Loucy (cell line): ENCODE results near the gene POU3F1.

Experiments used
- H2AFZ ChIP-seq: fragments of 200-600 bp; sonication (generic); 2 replicates; pipeline ENCODE4 v1.6.0; 2016; ENCODE audit warnings: antibody characterized with exemption, mild to moderate bottlenecking, low read length, moderate library complexity
- H3F3A ChIP-seq: fragments of 200-600 bp; 2 replicates; pipeline ENCODE4 v1.6.0; 2016; ENCODE audit warnings: antibody characterized with exemption, low read depth, mild to moderate bottlenecking
- H3K27me3 ChIP-seq: fragments of 200-600 bp; sonication (generic); 2 replicates; pipeline ENCODE4 v1.6.1; 2014; ENCODE audit warnings: low read length, mild to moderate bottlenecking; ENCODE audit not compliant: insufficient read depth, poor library complexity, severe bottlenecking
- H3K36me3 ChIP-seq: fragments of 200-600 bp; sonication (generic); 2 replicates; pipeline ENCODE4 v1.6.1; 2016; ENCODE audit warnings: low read length; ENCODE audit not compliant: insufficient read depth
- H3K4me1 ChIP-seq: fragments of 200-600 bp; sonication (generic); 2 replicates; pipeline ENCODE4 v1.5.1; 2014; ENCODE audit warnings: low read length, mild to moderate bottlenecking; ENCODE audit not compliant: insufficient read depth, poor library complexity, severe bottlenecking
- H3K4me2 ChIP-seq: fragments of 200-600 bp; sonication (generic); 2 replicates; pipeline ENCODE4 v1.6.0; 2014; ENCODE audit warnings: antibody characterized with exemption, low read length, low read depth, mild to moderate bottlenecking; ENCODE audit not compliant: poor library complexity, severe bottlenecking
- H3K4me3 ChIP-seq: fragments of 200-600 bp; sonication (generic); 2 replicates; pipeline ENCODE4 v1.5.1; 2014; ENCODE audit warnings: low read length, mild to moderate bottlenecking, mixed read lengths; ENCODE audit not compliant: poor library complexity, severe bottlenecking
- H3K79me2 ChIP-seq: fragments of 200-600 bp; sonication (generic); 2 replicates; pipeline ENCODE4 v1.6.1; 2014; ENCODE audit warnings: low read length; ENCODE audit not compliant: insufficient read depth
- H3K9ac ChIP-seq: fragments of 200-600 bp; sonication (generic); 2 replicates; pipeline ENCODE4 v1.6.0; 2014; ENCODE audit warnings: mild to moderate bottlenecking, low read depth, low read length, moderate library complexity; ENCODE audit not compliant: poor library complexity, severe bottlenecking
- H3K9me2 ChIP-seq: fragments of 200-600 bp; sonication (generic); replicated peaks from 2 replicates; pipeline ENCODE4 v1.6.1; 2016; ENCODE audit warnings: low read depth, low read length, mixed read lengths
- H3K9me3 ChIP-seq: fragments of 200-600 bp; sonication (generic); 2 replicates; pipeline ENCODE4 v1.6.1; 2014; ENCODE audit warnings: mild to moderate bottlenecking, antibody characterized with exemption, low read length, low read depth; ENCODE audit not compliant: insufficient read depth
- H4K20me1 ChIP-seq: fragments of 200-600 bp; sonication (generic); 2 replicates; pipeline ENCODE4 v1.6.0; 2014; ENCODE audit warnings: antibody characterized with exemption, low read length, mild to moderate bottlenecking; ENCODE audit not compliant: insufficient read depth, poor library complexity, severe bottlenecking
- EZH2phosphoT487 ChIP-seq: fragments of 200-600 bp; IDR thresholded peaks from 2 replicates; pipeline ENCODE4 v1.6.1; 2018; ENCODE audit warnings: antibody characterized with exemption, mild to moderate bottlenecking, moderate library complexity, borderline replicate concordance
- TF ChIP-seq, protein P1 (sequence below): fragments of 200-600 bp; sonication (generic); conservative IDR thresholded peaks from 2 replicates; pipeline ENCODE4 v1.5.1; 2014; ENCODE audit warnings: mild to moderate bottlenecking, antibody characterized with exemption, low read length

POU3F1 gene

GRCh38 chr1:38046333-38046883 is at the start of gene POU3F1:
TSS of gene POU3F1 (minus strand) at chr1:38046793. CDS start at chr1:38046743, 50 bp downstream.
- no peak within 1 kb of the TSS for H3K9ac ChIP-seq
- H2AFZ ChIP-seq = no peak within 1 kb of the TSS
- no peaks in the 10 kb centered on the region for H4K20me1 ChIP-seq
- no peaks in the 10 kb centered on the region for H3K79me2 ChIP-seq
- H3F3A ChIP-seq = no peaks in the 10 kb centered on the region
- H3K4me2 ChIP-seq = no peak within 1 kb of the TSS
- H3K4me1 ChIP-seq = no peaks in the 10 kb centered on the region
- no peaks in the 10 kb centered on the region for H3K36me3 ChIP-seq
- no peak within 1 kb of the TSS for H3K4me3 ChIP-seq
- no peak for TF ChIP-seq EZH2phosphoT487
- TF ChIP-seq, protein P1, sequence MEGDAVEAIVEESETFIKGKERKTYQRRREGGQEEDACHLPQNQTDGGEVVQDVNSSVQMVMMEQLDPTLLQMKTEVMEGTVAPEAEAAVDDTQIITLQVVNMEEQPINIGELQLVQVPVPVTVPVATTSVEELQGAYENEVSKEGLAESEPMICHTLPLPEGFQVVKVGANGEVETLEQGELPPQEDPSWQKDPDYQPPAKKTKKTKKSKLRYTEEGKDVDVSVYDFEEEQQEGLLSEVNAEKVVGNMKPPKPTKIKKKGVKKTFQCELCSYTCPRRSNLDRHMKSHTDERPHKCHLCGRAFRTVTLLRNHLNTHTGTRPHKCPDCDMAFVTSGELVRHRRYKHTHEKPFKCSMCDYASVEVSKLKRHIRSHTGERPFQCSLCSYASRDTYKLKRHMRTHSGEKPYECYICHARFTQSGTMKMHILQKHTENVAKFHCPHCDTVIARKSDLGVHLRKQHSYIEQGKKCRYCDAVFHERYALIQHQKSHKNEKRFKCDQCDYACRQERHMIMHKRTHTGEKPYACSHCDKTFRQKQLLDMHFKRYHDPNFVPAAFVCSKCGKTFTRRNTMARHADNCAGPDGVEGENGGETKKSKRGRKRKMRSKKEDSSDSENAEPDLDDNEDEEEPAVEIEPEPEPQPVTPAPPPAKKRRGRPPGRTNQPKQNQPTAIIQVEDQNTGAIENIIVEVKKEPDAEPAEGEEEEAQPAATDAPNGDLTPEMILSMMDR = no peak
- no peaks in the 10 kb centered on the region for H3K9me2 ChIP-seq
- no peaks in the 10 kb centered on the region for H3K27me3 ChIP-seq
- H3K9me3 ChIP-seq = no peaks in the 10 kb centered on the region

GRCh38 chr1:38095454-38095931 is 48.9 kb upstream of the POU3F1 start:
- TF ChIP-seq EZH2phosphoT487 = no peak
- TF ChIP-seq, protein P1 = no peak
- no peaks in the 10 kb centered on the region for H3K4me1 ChIP-seq
- no peaks in the 10 kb centered on the region for H3K79me2 ChIP-seq
- no peaks in the 10 kb centered on the region for H4K20me1 ChIP-seq
- H3K27me3 ChIP-seq = no peaks in the 10 kb centered on the region
- H2AFZ ChIP-seq = no peak overlapping the region
- no peak overlapping the region for H3K4me2 ChIP-seq
- H3K4me3 ChIP-seq = no peak overlapping the region
- H3K9me2 ChIP-seq = no peaks in the 10 kb centered on the region
- H3K9me3 ChIP-seq = no peaks in the 10 kb centered on the region
- H3F3A ChIP-seq = no peaks in the 10 kb centered on the region
- no peaks in the 10 kb centered on the region for H3K36me3 ChIP-seq
- no peak overlapping the region for H3K9ac ChIP-seq

- Histone ChIP-seq H4K20me1 (no peaks in the 10 kb centered on the region), H2AFZ (no peak overlapping the region), H3F3A (no peaks in the 10 kb centered on the region), H3K27me3 (no peaks in the 10 kb centered on the region), H3K4me2 (no peak overlapping the region), H3K9me2 (no peaks in the 10 kb centered on the region), H3K4me3 (no peak overlapping the region), H3K4me1 (no peaks in the 10 kb centered on the region), H3K9me3 (no peaks in the 10 kb centered on the region), H3K9ac (no peak overlapping the region), H3K79me2 (no peaks in the 10 kb centered on the region), H3K36me3 (no peaks in the 10 kb centered on the region)
- TF ChIP-seq, protein P1 = no peak
- no peak for TF ChIP-seq EZH2phosphoT487
These were observed 48.2 kb upstream of the POU3F1 start for GRCh38 chr1:38094711-38095290.
